Smooth muscle cell (in vitro differentiated cells): Measurements from ENCODE around the gene PXK. TPM values are rescaled to one million over a fixed set of nuclear protein-coding genes. Genes with fewer than 3 reads are reported as not detected.

Experiments used
- DNase-seq: peaks from one replicate; lab custom pipeline; 2025; ENCODE audit not compliant: unreplicated experiment; lab: John Stamatoyannopoulos, UW
- H2AFZ ChIP-seq: fragments of 200-600 bp; sonication (generic); 2 replicates; pipeline ENCODE4 v1.6.0; 2016; ENCODE audit warnings: antibody characterized with exemption, low read depth, mild to moderate bottlenecking
- H3F3A ChIP-seq: fragments of 200-600 bp; sonication (generic); 2 replicates; pipeline ENCODE4 v1.6.0; 2017; ENCODE audit warnings: antibody characterized with exemption, low read depth
- H3K27ac ChIP-seq: fragments of 200-600 bp; sonication (generic); 2 replicates; pipeline ENCODE4 v1.5.1; 2016; ENCODE audit warnings: low read depth, mild to moderate bottlenecking
- H3K27me3 ChIP-seq: fragments of 200-600 bp; sonication (generic); 2 replicates; pipeline ENCODE4 v1.6.1; 2016; ENCODE audit warnings: low read depth, mild to moderate bottlenecking
- H3K36me3 ChIP-seq: fragments of 200-600 bp; sonication (generic); 2 replicates; pipeline ENCODE4 v1.5.1; 2016; ENCODE audit warnings: low read depth
- H3K4me1 ChIP-seq: fragments of 200-600 bp; sonication (generic); 2 replicates; pipeline ENCODE4 v1.5.1; 2016; ENCODE audit warnings: low read depth
- H3K4me2 ChIP-seq: fragments of 200-600 bp; sonication (generic); 2 replicates; pipeline ENCODE4 v1.6.0; 2016; ENCODE audit warnings: mild to moderate bottlenecking
- H3K4me3 ChIP-seq: fragments of 200-600 bp; sonication (generic); 2 replicates; pipeline ENCODE4 v1.5.1; 2016; ENCODE audit warnings: mild to moderate bottlenecking
- H3K79me2 ChIP-seq: fragments of 200-600 bp; sonication (generic); 2 replicates; pipeline ENCODE4 v1.6.0; 2016; ENCODE audit warnings: low read depth, mild to moderate bottlenecking
- H3K9ac ChIP-seq: fragments of 200-600 bp; sonication (generic); 2 replicates; pipeline ENCODE4 v1.6.0; 2016; ENCODE audit warnings: low read depth
- H3K9me3 ChIP-seq: fragments of 200-600 bp; sonication (generic); replicated peaks from 2 replicates; pipeline ENCODE4 v1.5.1; 2016; ENCODE audit warnings: low read depth
- H4K20me1 ChIP-seq: fragments of 200-600 bp; sonication (generic); 2 replicates; pipeline ENCODE4 v1.6.0; 2016; ENCODE audit warnings: low read depth
- CTCF ChIP-seq: fragments of 200-600 bp; sonication (generic); IDR thresholded peaks from 2 replicates; pipeline ENCODE4 v1.5.1; 2017; ENCODE audit warnings: borderline replicate concordance, mild to moderate bottlenecking, antibody characterized with exemption; ENCODE audit not compliant: insufficient read depth, poor library complexity, severe bottlenecking
- WGBS: methylation state at CpG from one replicate; pipeline ENCODE4 v1.1.7; 2016; ENCODE audit warnings: low lambda C conversion rate; 5-methylcytosine and 5-hydroxymethylcytosine counted together
- polyA plus RNA-seq: library from polyadenylated mRNA; unstranded; fragments of >200 nt; fragmentation: Nextera tagmentation; extraction: Ambion mirVana; gene quantifications from 2 replicates; pipeline ENCODE4 v1.2.1, GENCODE V29; 2016
- total RNA-seq: library from RNA; depleted of rRNA; stranded (reverse); fragments of >200 nt; gene quantifications from 2 replicates; pipeline ENCODE4 v1.2.3, GENCODE V29; 2014

PXK gene
- total and polyA plus RNA-seq, 2 experiments from 2014 or later = 23.8 to 30.5 TPM

- H3K9ac ChIP-seq = no peak overlapping the region
- peaks cover 10% of the 10 kb centered on the region for H3K9me3 ChIP-seq
- no peaks in the 10 kb centered on the region for H3K36me3 ChIP-seq
- no peak overlapping the region for H3K4me2 ChIP-seq
- TF ChIP-seq CTCF = no peak
- no peaks in the 10 kb centered on the region for H3K79me2 ChIP-seq
- H3K27ac ChIP-seq = no peak overlapping the region
- no peak overlapping the region for H2AFZ ChIP-seq
- no peak for DNase-seq
- H3K4me1 ChIP-seq = no peaks in the 10 kb centered on the region
- WGBS = 100% methylated on average over 1 of the region's 1 CpG
- H4K20me1 ChIP-seq = no peaks in the 10 kb centered on the region
- H3K4me3 ChIP-seq = no peak overlapping the region
- no peaks in the 10 kb centered on the region for H3F3A ChIP-seq
- no peaks in the 10 kb centered on the region for H3K27me3 ChIP-seq
Observed at GRCh38 chr3:58452176-58452575, 119.5 kb downstream of the PXK start.

- H3K27ac ChIP-seq = no peak overlapping the region
- H2AFZ ChIP-seq = no peak overlapping the region
- H3K9me3 ChIP-seq = peaks cover 10% of the 10 kb centered on the region
- 95% methylated on average over 4 of the region's 4 CpGs for WGBS
- no peak overlapping the region for H3K4me2 ChIP-seq
- H3K36me3 ChIP-seq = no peaks in the 10 kb centered on the region
- H3K79me2 ChIP-seq = no peaks in the 10 kb centered on the region
- no peak overlapping the region for H3K9ac ChIP-seq
- no peak overlapping the region for H3K4me3 ChIP-seq
- H3K4me1 ChIP-seq = no peaks in the 10 kb centered on the region
- no peak for DNase-seq
- no peak for TF ChIP-seq CTCF
- no peaks in the 10 kb centered on the region for H4K20me1 ChIP-seq
- H3F3A ChIP-seq = no peaks in the 10 kb centered on the region
- H3K27me3 ChIP-seq = no peaks in the 10 kb centered on the region
Observed at GRCh38 chr3:58459160-58459559, 126.5 kb downstream of the PXK start.

GRCh38 chr3:58462829-58463180 lies 130.1 kb downstream of the PXK start:
- no peak overlapping the region for H2AFZ ChIP-seq
- no peak overlapping the region for H3K4me3 ChIP-seq
- H3K9me3 ChIP-seq = no peaks in the 10 kb centered on the region
- H3K4me2 ChIP-seq = peak overlapping the region; percentile 46
- WGBS = 53% methylated on average over 4 of the region's 4 CpGs
- H3F3A ChIP-seq = no peaks in the 10 kb centered on the region
- no peaks in the 10 kb centered on the region for H3K79me2 ChIP-seq
- DNase-seq = no peak
- H3K27me3 ChIP-seq = no peaks in the 10 kb centered on the region
- H4K20me1 ChIP-seq = no peaks in the 10 kb centered on the region
- H3K9ac ChIP-seq = no peak overlapping the region
- no peaks in the 10 kb centered on the region for H3K4me1 ChIP-seq
- TF ChIP-seq CTCF = no peak
- H3K36me3 ChIP-seq = no peaks in the 10 kb centered on the region
- H3K27ac ChIP-seq = no peak overlapping the region

GRCh38 chr3:58463181-58463941 lies 130.7 kb downstream of the PXK start:
- Histone ChIP-seq H3K9me3 (no peaks in the 10 kb centered on the region), H2AFZ (no peak overlapping the region), H3K4me2 (peak overlapping the region; percentile 46), H3K36me3 (no peaks in the 10 kb centered on the region), H3K27me3 (no peaks in the 10 kb centered on the region), H3K79me2 (no peaks in the 10 kb centered on the region), H4K20me1 (no peaks in the 10 kb centered on the region), H3K4me3 (no peak overlapping the region), H3K27ac (no peak overlapping the region), H3F3A (no peaks in the 10 kb centered on the region), H3K9ac (no peak overlapping the region), H3K4me1 (no peaks in the 10 kb centered on the region)
- WGBS = 37% methylated on average over 18 of the region's 18 CpGs
- no peak for DNase-seq
- TF ChIP-seq CTCF = peak; percentile 82
